Mesenchymal stem cell (in vitro differentiated cells and primary cell): Measurements from ENCODE around the gene CNKSR3.

Experiments used
- DNase-seq: peaks from one replicate; pipeline ENCODE4 v3.0.0-alpha.2; 2013
- H2AFZ ChIP-seq: one replicate; pipeline ENCODE4 v1.6.1; 2013; ENCODE audit warnings: low read depth, mild to moderate bottlenecking, control low read depth, inconsistent platforms, low read length, moderate library complexity
- H2AK5ac ChIP-seq: 2 replicates; pipeline ENCODE4 v1.6.1; 2013; ENCODE audit warnings: low read length, moderate library complexity, mild to moderate bottlenecking, inconsistent platforms; ENCODE audit not compliant: severe bottlenecking
- H2BK120ac ChIP-seq: one replicate; pipeline ENCODE4 v1.6.1; 2013; ENCODE audit warnings: low read depth, mild to moderate bottlenecking, inconsistent platforms, low read length, moderate library complexity
- H2BK12ac ChIP-seq, 2 experiments: one replicate each; pipeline ENCODE4 v1.6.1; 2013; ENCODE audit warnings: inconsistent platforms in 2 of 2, low read length in 2 of 2, mild to moderate bottlenecking in 2 of 2, moderate library complexity in 2 of 2, control low read depth in 1 of 2
- H2BK15ac ChIP-seq: one replicate; pipeline ENCODE4 v1.6.1; 2013; ENCODE audit warnings: mild to moderate bottlenecking, low read depth, inconsistent platforms; ENCODE audit not compliant: poor library complexity, severe bottlenecking
- H2BK5ac ChIP-seq: 2 replicates; pipeline ENCODE4 v1.6.1; 2013; ENCODE audit warnings: low read depth, mild to moderate bottlenecking, low read length, control low read depth, inconsistent platforms; ENCODE audit not compliant: poor library complexity, severe bottlenecking
- H3K14ac ChIP-seq, 2 experiments: one replicate each; pipeline ENCODE4 v1.6.1; 2013; ENCODE audit warnings: inconsistent platforms in 2 of 2, low read length in 2 of 2, control low read depth in 1 of 2, mild to moderate bottlenecking in 1 of 2, moderate library complexity in 1 of 2
- H3K18ac ChIP-seq, 2 experiments: one replicate each; pipeline ENCODE4 v1.6.1; 2013; ENCODE audit warnings: inconsistent platforms in 2 of 2, low read length in 2 of 2, control low read depth in 1 of 2, low read depth in 1 of 2, mild to moderate bottlenecking in 1 of 2
- H3K23ac ChIP-seq, 2 experiments: one replicate each; pipeline ENCODE4 v1.6.1; 2013; ENCODE audit warnings: inconsistent platforms in 2 of 2, low read length in 2 of 2, mild to moderate bottlenecking in 2 of 2, moderate library complexity in 2 of 2, control low read depth in 1 of 2
- H3K27ac ChIP-seq: 2 replicates; pipeline ENCODE4 v1.5.1; 2013; ENCODE audit warnings: mild to moderate bottlenecking, moderate library complexity, low read length, control low read depth, inconsistent platforms; ENCODE audit not compliant: poor library complexity, severe bottlenecking
- H3K27me3 ChIP-seq, 2 experiments: 2 replicates each; pipeline versions ENCODE4 v1.6.1 to v1.7.0; 2013; ENCODE audit warnings: low read length in 2 of 2, mild to moderate bottlenecking in 2 of 2, moderate library complexity in 2 of 2, control low read depth in 1 of 2, inconsistent platforms in 1 of 2; ENCODE audit not compliant: control insufficient read depth in 1 of 2, insufficient read depth in 1 of 2
- H3K36me3 ChIP-seq, 2 experiments: 2 replicates each; pipeline versions ENCODE4 v1.6.1 to v1.7.0; 2013; ENCODE audit warnings: low read length in 2 of 2, control low read depth in 1 of 2, inconsistent platforms in 1 of 2, low read depth in 1 of 2, mild to moderate bottlenecking in 1 of 2; ENCODE audit not compliant: insufficient read depth in 2 of 2, control insufficient read depth in 1 of 2
- H3K4ac ChIP-seq, 2 experiments: one replicate each; pipeline ENCODE4 v1.6.1; 2013; ENCODE audit warnings: inconsistent platforms in 2 of 2, low read length in 2 of 2, mild to moderate bottlenecking in 2 of 2, moderate library complexity in 2 of 2, control low read depth in 1 of 2, low read depth in 1 of 2
- H3K4me1 ChIP-seq: 2 replicates; pipeline ENCODE4 v1.6.1; 2013; ENCODE audit warnings: low read depth, low read length, control low read depth; ENCODE audit not compliant: control insufficient read depth, insufficient read depth
- H3K4me2 ChIP-seq: 2 replicates; pipeline ENCODE4 v1.6.1; 2013; ENCODE audit warnings: low read length, mild to moderate bottlenecking, inconsistent platforms; ENCODE audit not compliant: poor library complexity, severe bottlenecking
- H3K4me3 ChIP-seq, 2 experiments: 2 replicates each; pipeline versions ENCODE4 v1.5.1 to v1.7.0; 2013; ENCODE audit warnings: low read length in 2 of 2, mild to moderate bottlenecking in 2 of 2, control low read depth in 1 of 2, low read depth in 1 of 2; ENCODE audit not compliant: insufficient read depth in 1 of 2
- H3K79me1 ChIP-seq: replicated peaks from 2 replicates; pipeline ENCODE4 v1.6.1; 2013; ENCODE audit warnings: mild to moderate bottlenecking, control low read depth, low read length, inconsistent platforms; ENCODE audit not compliant: poor library complexity, severe bottlenecking
- H3K9ac ChIP-seq: 2 replicates; pipeline ENCODE4 v1.7.0; 2013; ENCODE audit warnings: mild to moderate bottlenecking, low read length, moderate library complexity
- H3K9me3 ChIP-seq: 2 replicates; pipeline ENCODE4 v1.7.0; 2013; ENCODE audit warnings: mild to moderate bottlenecking, low read length; ENCODE audit not compliant: control insufficient read depth
- H4K8ac ChIP-seq: one replicate; pipeline ENCODE4 v1.6.1; 2013; ENCODE audit warnings: inconsistent platforms, mild to moderate bottlenecking, low read length, moderate library complexity
- H4K91ac ChIP-seq: one replicate; pipeline ENCODE4 v1.6.1; 2013; ENCODE audit warnings: mild to moderate bottlenecking, low read length, inconsistent platforms
- WGBS: methylation state at CpG from one replicate; pipeline ENCODE4 v1.1.7; 2013; ENCODE audit warnings: mixed read lengths; 5-methylcytosine and 5-hydroxymethylcytosine counted together

The CNKSR3 gene

DNA sequence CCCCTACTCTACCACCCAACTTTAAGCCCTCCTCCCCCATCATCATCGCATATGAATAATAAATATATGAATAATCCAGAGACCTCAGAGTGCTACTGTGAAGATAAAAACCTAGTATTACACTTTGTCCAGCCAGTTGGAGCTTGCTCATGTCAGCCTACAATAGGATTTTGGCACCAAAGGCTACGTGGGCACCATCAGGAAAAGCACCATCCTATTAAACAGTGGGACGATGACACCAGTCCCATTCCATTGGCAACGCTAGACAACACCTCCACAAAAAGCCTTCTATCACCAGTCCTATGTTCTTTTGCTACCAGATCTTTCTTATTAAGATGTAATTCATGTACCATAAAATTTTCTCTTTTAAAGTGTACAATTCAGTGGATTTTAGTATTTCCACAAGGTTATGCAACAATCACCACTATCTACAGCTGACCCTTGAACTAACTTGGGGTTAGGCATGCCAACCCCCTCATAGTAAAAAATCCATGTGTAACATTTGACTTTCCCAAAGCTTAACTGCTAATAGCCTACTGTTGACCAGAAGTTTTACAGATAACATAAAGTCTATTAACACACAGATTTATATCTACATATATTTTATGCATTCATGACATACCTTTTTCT lies 41.1 kb downstream of the CNKSR3 start:
- no peak overlapping the region for H2BK15ac ChIP-seq

GRCh38 chr6:154468760-154469159 lies 41.7 kb downstream of the CNKSR3 start:
- Histone ChIP-seq H2AK5ac (no peak overlapping the region), H3K27me3 (no peaks in the 10 kb centered on the region), H3K23ac (no peak overlapping the region), H3K27ac (no peak overlapping the region), H3K4me3 (no peak overlapping the region), H4K91ac (no peak overlapping the region), H2BK120ac (no peak overlapping the region), H3K79me1 (peaks cover 27% of the 10 kb centered on the region), H3K36me3 (no peaks in the 10 kb centered on the region), H2BK15ac (no peak overlapping the region), H3K14ac (no peak overlapping the region), H2BK12ac (no peak overlapping the region), H3K9ac (no peak overlapping the region), H3K9me3 (no peaks in the 10 kb centered on the region), H3K4ac (no peak overlapping the region), H2BK5ac (no peak overlapping the region), H3K18ac (no peak overlapping the region), H2AFZ (no peak overlapping the region), H4K8ac (no peak overlapping the region), H3K4me2 (no peak overlapping the region), H3K4me1 (peaks cover 4% of the 10 kb centered on the region)
- no peak for DNase-seq
- 100% methylated on average over 1 of the region's 3 CpGs for WGBS

More for the DNA sequence above, 41.1 kb downstream of the CNKSR3 start:
- Histone ChIP-seq H3K9ac (no peak overlapping the region), H3K18ac (no peak overlapping the region), H2BK5ac (no peak overlapping the region), H3K4me2 (no peak overlapping the region), H4K91ac (no peak overlapping the region), H3K36me3 (no peaks in the 10 kb centered on the region), H3K4me1 (peaks cover 5% of the 10 kb centered on the region), H3K79me1 (peaks cover 27% of the 10 kb centered on the region), H4K8ac (no peak overlapping the region), H3K23ac (no peak overlapping the region), H2AK5ac (no peak overlapping the region), H3K14ac (no peak overlapping the region), H3K9me3 (no peaks in the 10 kb centered on the region), H2AFZ (no peak overlapping the region), H2BK12ac (no peak overlapping the region), H2BK120ac (no peak overlapping the region), H3K4ac (no peak overlapping the region), H3K4me3 (no peak overlapping the region), H3K27ac (no peak overlapping the region), H3K27me3 (no peaks in the 10 kb centered on the region)
- no peak for DNase-seq
- WGBS, result 98% methylated on average over 4 of the region's 4 CpGs

DNA sequence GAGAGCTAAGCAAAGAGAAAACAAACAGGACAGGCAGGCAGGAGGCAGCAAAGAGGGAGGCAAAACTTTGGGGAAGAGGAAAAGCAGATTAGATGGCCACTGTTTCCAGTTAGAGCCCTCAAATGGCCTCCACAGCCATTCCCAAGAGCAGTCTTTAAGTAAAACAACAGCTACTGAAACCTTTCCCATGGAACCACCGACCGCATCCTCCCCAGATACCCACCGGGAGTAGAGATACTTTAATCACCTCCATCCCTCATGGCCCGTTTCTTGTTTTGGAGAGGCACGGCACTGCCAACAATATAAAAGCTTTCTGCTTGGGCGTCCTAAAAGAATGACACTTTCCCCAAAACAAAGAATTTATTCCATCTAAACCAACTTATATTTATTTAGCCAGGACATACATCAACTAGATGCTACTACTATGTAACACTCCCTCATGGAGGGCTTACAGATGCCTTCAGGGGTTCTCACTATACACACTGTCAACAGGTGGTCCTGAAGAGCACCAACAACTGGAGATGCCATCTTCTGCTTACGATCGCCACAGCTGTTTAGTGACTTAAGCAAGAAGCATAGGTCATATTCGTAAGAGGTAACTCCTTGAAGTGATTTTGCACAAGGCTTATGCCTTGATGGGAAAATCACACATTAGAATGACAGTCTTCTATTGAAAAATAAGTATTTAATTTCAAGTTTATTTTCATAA lies 43.4 kb downstream of the CNKSR3 start:
- Histone ChIP-seq H2AK5ac (no peak overlapping the region), H2AFZ (no peak overlapping the region), H3K4me3 (no peak overlapping the region), H3K4me1 (peaks cover 6% of the 10 kb centered on the region), H3K23ac (no peak overlapping the region), H3K79me1 (peaks cover 31% of the 10 kb centered on the region), H2BK5ac (no peak overlapping the region), H3K18ac (no peak overlapping the region), H2BK15ac (no peak overlapping the region), H2BK12ac (no peak overlapping the region), H3K14ac (no peak overlapping the region), H3K27ac (no peak overlapping the region), H3K36me3 (no peaks in the 10 kb centered on the region), H3K4ac (no peak overlapping the region), H3K4me2 (no peak overlapping the region), H4K91ac (no peak overlapping the region), H2BK120ac (no peak overlapping the region), H3K27me3 (no peaks in the 10 kb centered on the region), H4K8ac (no peak overlapping the region), H3K9me3 (no peaks in the 10 kb centered on the region), H3K9ac (no peak overlapping the region)
- 86% methylated on average over 9 of the region's 9 CpGs for WGBS
- no peak for DNase-seq

- H3K18ac ChIP-seq, result no peak overlapping the region
- peak overlapping the region; percentile 53 for H2AK5ac ChIP-seq
- peaks cover 6% of the 10 kb centered on the region for H3K4me1 ChIP-seq
- no peak overlapping the region for H3K9ac ChIP-seq
- H3K4ac ChIP-seq, result no peak overlapping the region
- no peaks in the 10 kb centered on the region for H3K27me3 ChIP-seq
- no peak overlapping the region for H2BK12ac ChIP-seq
- H3K4me2 ChIP-seq, result no peak overlapping the region
- H3K9me3 ChIP-seq, result no peaks in the 10 kb centered on the region
- no peak overlapping the region for H2BK120ac ChIP-seq
- H3K36me3 ChIP-seq, result no peaks in the 10 kb centered on the region
- H3K14ac ChIP-seq, result no peak overlapping the region
- no peak overlapping the region for H3K4me3 ChIP-seq
- H3K79me1 ChIP-seq, result peaks cover 32% of the 10 kb centered on the region
- H4K8ac ChIP-seq, result no peak overlapping the region
- H2BK5ac ChIP-seq, result no peak overlapping the region
- no peak overlapping the region for H2BK15ac ChIP-seq
- no peak overlapping the region for H3K27ac ChIP-seq
- no peak for DNase-seq
- no peak overlapping the region for H3K23ac ChIP-seq
- 98% methylated on average over 3 of the region's 3 CpGs for WGBS
- no peak overlapping the region for H2AFZ ChIP-seq
- no peak overlapping the region for H4K91ac ChIP-seq
Measured at GRCh38 chr6:154466139-154466538, 44.3 kb downstream of the CNKSR3 start.
